ENCODE data around the gene MAPK4. TPM values are rescaled to one million over a fixed set of nuclear protein-coding genes. Genes with fewer than 3 reads are reported as not detected.
A peak's percentile ranks its signal among the peaks of the same experiment; 100 is the strongest.
"Not testable (repeated sequence)": the region's sequence is repeated elsewhere in the genome, so short reads cannot be mapped to it uniquely, and the experiment has no call there.

MAPK4 gene
- total RNA-seq, 2 experiments from 2014 or later: not detected

GRCh38 chr18:50560681-50561629 lies 1.1 kb downstream of the MAPK4 start:
- ATAC-seq (ENCODE audit: low read depth) (no peak), DNase-seq (peak; percentile 35)
- Mint-ChIP-seq H3K4me3 (peak overlapping the region; percentile 30), H3K27me3 (peaks cover 49% of the 10 kb centered on the region), H3K9me3 (peaks cover 3% of the 10 kb centered on the region), H3K27ac (no peak overlapping the region), H3K4me1 (no peaks in the 10 kb centered on the region), H3K36me3 (no peaks in the 10 kb centered on the region)
- POLR2A ChIA-PET: no interaction called here

GRCh38 chr18:50562258-50562657 lies 2.4 kb downstream of the MAPK4 start:
- ATAC-seq (ENCODE audit: low read depth); H3K27ac Mint-ChIP-seq; H3K4me3 Mint-ChIP-seq; DNase-seq; H3K36me3 Mint-ChIP-seq; POLR2A ChIA-PET; H3K9me3 Mint-ChIP-seq; H3K4me1 Mint-ChIP-seq: not testable (repeated sequence)
- H3K27me3 Mint-ChIP-seq: peaks cover 45% of the 10 kb centered on the region

GRCh38 chr18:50562686-50563085 lies 2.8 kb downstream of the MAPK4 start:
- POLR2A ChIA-PET: no interaction called here
- ATAC-seq (ENCODE audit: low read depth): no peak
- H3K4me3 Mint-ChIP-seq: no peak overlapping the region
- H3K27ac Mint-ChIP-seq: no peak overlapping the region
- no peak for DNase-seq
- no peaks in the 10 kb centered on the region for H3K9me3 Mint-ChIP-seq
- H3K36me3 Mint-ChIP-seq: no peaks in the 10 kb centered on the region
- no peaks in the 10 kb centered on the region for H3K4me1 Mint-ChIP-seq
- H3K27me3 Mint-ChIP-seq: peaks cover 41% of the 10 kb centered on the region

- H3K4me1 Mint-ChIP-seq: no peaks in the 10 kb centered on the region
- H3K27ac Mint-ChIP-seq: no peak overlapping the region
- ATAC-seq (ENCODE audit: low read depth): no peak
- DNase-seq: no peak
- no peak overlapping the region for H3K4me3 Mint-ChIP-seq
- no peaks in the 10 kb centered on the region for H3K9me3 Mint-ChIP-seq
- POLR2A ChIA-PET: no interaction called here
- H3K36me3 Mint-ChIP-seq: no peaks in the 10 kb centered on the region
- H3K27me3 Mint-ChIP-seq: peaks cover 34% of the 10 kb centered on the region
Observed at GRCh38 chr18:50563376-50563775, 3.5 kb downstream of the MAPK4 start.

- POLR2A ChIA-PET: no interaction called here
- ATAC-seq (ENCODE audit: low read depth): no peak
- H3K27me3 Mint-ChIP-seq: peaks cover 14% of the 10 kb centered on the region
- H3K4me3 Mint-ChIP-seq: no peak overlapping the region
- H3K9me3 Mint-ChIP-seq: peaks cover 5% of the 10 kb centered on the region
- no peaks in the 10 kb centered on the region for H3K36me3 Mint-ChIP-seq
- no peak overlapping the region for H3K27ac Mint-ChIP-seq
- H3K4me1 Mint-ChIP-seq: no peaks in the 10 kb centered on the region
- no peak for DNase-seq
Observed at GRCh38 chr18:50569930-50570329, 10.0 kb downstream of the MAPK4 start.

GRCh38 chr18:50571606-50572005 lies 11.7 kb downstream of the MAPK4 start:
- H3K36me3 Mint-ChIP-seq: no peaks in the 10 kb centered on the region
- no peak overlapping the region for H3K27ac Mint-ChIP-seq
- DNase-seq: no peak
- H3K27me3 Mint-ChIP-seq: peaks cover 10% of the 10 kb centered on the region
- H3K9me3 Mint-ChIP-seq: peaks cover 5% of the 10 kb centered on the region
- POLR2A ChIA-PET: no interaction called here
- H3K4me3 Mint-ChIP-seq: no peak overlapping the region
- no peaks in the 10 kb centered on the region for H3K4me1 Mint-ChIP-seq
- no peak for ATAC-seq (ENCODE audit: low read depth)

- H3K4me3 Mint-ChIP-seq; H3K9me3 Mint-ChIP-seq; H3K36me3 Mint-ChIP-seq; H3K27ac Mint-ChIP-seq; DNase-seq; ATAC-seq (ENCODE audit: low read depth); H3K4me1 Mint-ChIP-seq; POLR2A ChIA-PET: not testable (repeated sequence)
- peaks cover 10% of the 10 kb centered on the region for H3K27me3 Mint-ChIP-seq
Observed at GRCh38 chr18:50573196-50573595, 13.3 kb downstream of the MAPK4 start.

- H3K4me3 Mint-ChIP-seq: no peak overlapping the region
- no peak overlapping the region for H3K27ac Mint-ChIP-seq
- peaks cover 2% of the 10 kb centered on the region for H3K9me3 Mint-ChIP-seq
- POLR2A ChIA-PET: no interaction called here
- no peaks in the 10 kb centered on the region for H3K4me1 Mint-ChIP-seq
- DNase-seq (no peak), ATAC-seq (ENCODE audit: low read depth) (no peak)
- H3K27me3 Mint-ChIP-seq: peaks cover 10% of the 10 kb centered on the region
- no peaks in the 10 kb centered on the region for H3K36me3 Mint-ChIP-seq
Observed at GRCh38 chr18:50573679-50574078, 13.8 kb downstream of the MAPK4 start.

GRCh38 chr18:50578030-50578429 lies 18.1 kb downstream of the MAPK4 start:
- H3K9me3 Mint-ChIP-seq: peaks cover 2% of the 10 kb centered on the region
- ATAC-seq (ENCODE audit: low read depth) (no peak), DNase-seq (no peak)
- H3K4me1 Mint-ChIP-seq: no peaks in the 10 kb centered on the region
- H3K27me3 Mint-ChIP-seq: peaks cover 13% of the 10 kb centered on the region
- no peak overlapping the region for H3K4me3 Mint-ChIP-seq
- POLR2A ChIA-PET: no interaction called here
- no peak overlapping the region for H3K27ac Mint-ChIP-seq
- H3K36me3 Mint-ChIP-seq: no peaks in the 10 kb centered on the region

GRCh38 chr18:50578651-50579050 lies 18.8 kb downstream of the MAPK4 start:
- POLR2A ChIA-PET: no interaction called here
- H3K27me3 Mint-ChIP-seq: peaks cover 12% of the 10 kb centered on the region

GRCh38 chr18:50579061-50579774 lies 19.3 kb downstream of the MAPK4 start:
- Mint-ChIP-seq H3K9me3 (peaks cover 2% of the 10 kb centered on the region), H3K4me3 (no peak overlapping the region), H3K27ac (no peak overlapping the region), H3K27me3 (peaks cover 6% of the 10 kb centered on the region), H3K36me3 (no peaks in the 10 kb centered on the region), H3K4me1 (no peaks in the 10 kb centered on the region)
- POLR2A ChIA-PET: no interaction called here
- ATAC-seq (ENCODE audit: low read depth): no peak
- DNase-seq: no peak

More at GRCh38 chr18:50578651-50579050, 18.8 kb downstream of the MAPK4 start:
- Mint-ChIP-seq H3K36me3 (no peaks in the 10 kb centered on the region), H3K27ac (no peak overlapping the region), H3K9me3 (peaks cover 2% of the 10 kb centered on the region), H3K4me1 (no peaks in the 10 kb centered on the region), H3K4me3 (no peak overlapping the region)
- ATAC-seq (ENCODE audit: low read depth) (no peak), DNase-seq (no peak)

- DNase-seq: no peak
- H3K27ac Mint-ChIP-seq: no peak overlapping the region
- POLR2A ChIA-PET: no interaction called here
- H3K4me3 Mint-ChIP-seq: no peak overlapping the region
- H3K27me3 Mint-ChIP-seq: peaks cover 2% of the 10 kb centered on the region
- no peaks in the 10 kb centered on the region for H3K4me1 Mint-ChIP-seq
- no peaks in the 10 kb centered on the region for H3K36me3 Mint-ChIP-seq
- peaks cover 6% of the 10 kb centered on the region for H3K9me3 Mint-ChIP-seq
- ATAC-seq (ENCODE audit: low read depth): no peak
Observed at GRCh38 chr18:50581517-50581916, 21.6 kb downstream of the MAPK4 start.

- ATAC-seq (ENCODE audit: low read depth): no peak
- peaks cover 2% of the 10 kb centered on the region for H3K27me3 Mint-ChIP-seq
- POLR2A ChIA-PET: no interaction called here
- H3K27ac Mint-ChIP-seq: no peak overlapping the region
- H3K4me1 Mint-ChIP-seq: no peaks in the 10 kb centered on the region
- peaks cover 6% of the 10 kb centered on the region for H3K9me3 Mint-ChIP-seq
- no peak overlapping the region for H3K4me3 Mint-ChIP-seq
- DNase-seq: no peak
- no peaks in the 10 kb centered on the region for H3K36me3 Mint-ChIP-seq
Observed at GRCh38 chr18:50582500-50582899, 22.6 kb downstream of the MAPK4 start.

- Mint-ChIP-seq H3K27me3 (peaks cover 2% of the 10 kb centered on the region), H3K27ac (no peak overlapping the region), H3K36me3 (no peaks in the 10 kb centered on the region), H3K4me1 (no peaks in the 10 kb centered on the region), H3K9me3 (peaks cover 6% of the 10 kb centered on the region), H3K4me3 (no peak overlapping the region)
- no peak for DNase-seq
- no peak for ATAC-seq (ENCODE audit: low read depth)
- POLR2A ChIA-PET: no interaction called here
Observed at GRCh38 chr18:50586710-50587109, 26.8 kb downstream of the MAPK4 start.

All from activated naive CD8-positive, alpha-beta T cell treated with anti-CD3 and anti-CD28 coated beads, Interleukin-2, amount 10 ng/mL, durations not matched to agents 7 days and 5 days (primary cell).